NCI-H146 treated with DMSO at 0.1 percent for 48 hours (cell line): ENCODE measurements around the gene TECPR2.
"Not testable (repeated sequence)": the region's sequence is repeated elsewhere in the genome, so short reads cannot be mapped to it uniquely, and the experiment has no call there.

Experiments used
- DNase-seq: peaks from one replicate; lab custom pipeline; 2025; ENCODE audit not compliant: unreplicated experiment; lab: John Stamatoyannopoulos, UW

Gene TECPR2

GRCh38 chr14:102508410-102508773 lies 145.7 kb downstream of the TECPR2 start:
- DNase-seq: no peak

- DNase-seq: no peak
These were observed 146.3 kb downstream of the TECPR2 start for GRCh38 chr14:102508774-102509745.

- DNase-seq: peak; percentile 61
These were observed 147.2 kb downstream of the TECPR2 start, which contains the start of gene ANKRD9 for GRCh38 chr14:102509746-102510615. Gene ANKRD9, minus strand, starts transcription at chr14:102509776. Its CDS starts 1,887 bp downstream, at chr14:102507889.

- DNase-seq: no peak
These were observed 148.1 kb downstream of the TECPR2 start for GRCh38 chr14:102510616-102511520.

GRCh38 chr14:102511538-102511937 lies 148.8 kb downstream of the TECPR2 start:
- no peak for DNase-seq

- no peak for DNase-seq
These were observed 150.1 kb downstream of the TECPR2 start for GRCh38 chr14:102512793-102513300.

GRCh38 chr14:102513899-102514772 lies 151.4 kb downstream of the TECPR2 start:
- DNase-seq: no peak

GRCh38 chr14:102514987-102515733 lies 152.4 kb downstream of the TECPR2 start:
- DNase-seq: no peak

GRCh38 chr14:102516531-102517391 lies 154.0 kb downstream of the TECPR2 start:
- DNase-seq: peak; percentile 3

GRCh38 chr14:102517392-102518062 lies 154.8 kb downstream of the TECPR2 start:
- no peak for DNase-seq

- DNase-seq: no peak
These were observed 155.4 kb downstream of the TECPR2 start for GRCh38 chr14:102518063-102518648.

GRCh38 chr14:102519709-102520108 lies 157.0 kb downstream of the TECPR2 start:
- not testable (repeated sequence) for DNase-seq

GRCh38 chr14:102523200-102523568 lies 160.4 kb downstream of the TECPR2 start:
- no peak for DNase-seq

- DNase-seq: peak; percentile 10
These were observed 161.1 kb downstream of the TECPR2 start for GRCh38 chr14:102523569-102524450.

- peak; percentile 90 for DNase-seq
These were observed 161.9 kb downstream of the TECPR2 start for GRCh38 chr14:102524451-102525218.
